HG03558 (cell line): Measurements from ENCODE around the gene ADGRE2.
"Not testable (repeated sequence)": the region's sequence is repeated elsewhere in the genome, so short reads cannot be mapped to it uniquely, and the experiment has no call there.

Source experiments
- ATAC-seq: cut with Tn5 transposase; IDR thresholded peaks from one replicate; pipeline ENCODE4 v1.9.1; 2021; ENCODE audit warnings: moderate number of reproducible peaks; ENCODE audit not compliant: unreplicated experiment; ENCODE audit errors: extremely low read depth

The ADGRE2 gene

DNA sequence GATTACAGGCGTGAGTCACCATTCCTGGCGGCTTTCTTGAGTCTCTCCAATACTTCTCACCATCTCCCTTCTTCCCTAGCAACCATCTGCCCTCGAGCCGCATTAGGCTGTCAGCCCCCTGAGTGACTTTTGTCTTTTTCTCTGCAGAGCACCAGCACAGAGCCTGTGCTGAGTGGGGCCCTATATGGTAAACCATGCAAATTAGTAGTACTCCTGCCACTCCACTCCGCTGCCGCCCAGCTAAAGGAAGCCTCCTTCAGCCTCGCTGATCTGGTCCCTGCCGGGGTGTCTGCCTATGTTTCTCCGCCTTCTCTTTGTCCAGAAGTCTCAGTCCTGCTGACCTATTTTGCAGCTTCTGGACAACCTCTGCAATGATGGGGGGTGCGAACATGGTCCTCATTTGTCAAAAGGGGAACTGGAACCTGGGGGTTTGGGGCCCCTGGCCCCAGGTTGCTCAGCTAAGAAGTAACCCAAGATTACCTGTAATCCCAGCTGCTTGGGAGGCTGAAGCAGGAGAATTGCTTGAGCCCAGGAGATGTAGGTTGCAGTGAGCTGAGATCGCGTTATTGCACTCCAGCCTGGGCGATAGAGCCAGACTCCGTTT lies 2.4 kb upstream of the ADGRE2 start:
- not testable (repeated sequence) for ATAC-seq

DNA sequence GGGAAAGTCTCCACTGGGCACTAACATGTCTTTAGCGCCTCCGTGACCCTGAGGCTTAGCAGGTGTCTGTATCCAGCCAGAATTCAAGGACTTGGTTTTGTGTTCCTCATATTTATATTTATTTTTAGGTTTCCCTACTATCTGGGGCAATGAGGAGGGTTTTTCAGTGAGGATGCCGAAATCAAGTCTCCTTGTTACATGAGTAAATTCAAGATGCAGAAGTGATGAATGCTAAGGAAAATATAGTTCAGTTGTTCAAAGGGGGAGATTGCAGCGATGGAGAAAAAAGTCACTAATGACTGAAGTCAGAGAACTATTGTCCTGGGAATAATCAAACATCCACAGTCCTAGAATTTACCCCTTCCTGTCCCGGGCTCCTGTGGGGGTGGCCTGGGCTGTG lies 791 bp upstream of the ADGRE2 start:
- no peak for ATAC-seq

DNA sequence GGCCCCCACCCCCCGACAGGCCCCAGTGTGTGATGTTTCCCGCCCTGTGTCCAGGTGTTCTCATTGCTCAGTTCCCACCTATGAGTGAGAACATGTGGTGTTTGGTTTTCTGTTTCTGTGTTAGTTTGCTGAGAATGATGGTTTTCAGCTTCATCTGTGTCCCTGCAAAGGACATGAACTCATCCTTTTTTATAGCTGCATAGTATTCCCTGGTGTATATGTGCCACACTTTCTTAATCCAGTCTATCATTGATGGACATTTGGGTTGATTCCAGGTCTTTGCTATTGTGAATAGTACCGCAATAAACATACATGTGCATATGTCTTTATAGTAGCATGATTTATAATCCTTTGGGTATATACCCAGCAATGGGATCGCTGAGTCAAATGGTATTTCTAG lies 715 bp downstream of the ADGRE2 start:
- not testable (repeated sequence) for ATAC-seq

DNA sequence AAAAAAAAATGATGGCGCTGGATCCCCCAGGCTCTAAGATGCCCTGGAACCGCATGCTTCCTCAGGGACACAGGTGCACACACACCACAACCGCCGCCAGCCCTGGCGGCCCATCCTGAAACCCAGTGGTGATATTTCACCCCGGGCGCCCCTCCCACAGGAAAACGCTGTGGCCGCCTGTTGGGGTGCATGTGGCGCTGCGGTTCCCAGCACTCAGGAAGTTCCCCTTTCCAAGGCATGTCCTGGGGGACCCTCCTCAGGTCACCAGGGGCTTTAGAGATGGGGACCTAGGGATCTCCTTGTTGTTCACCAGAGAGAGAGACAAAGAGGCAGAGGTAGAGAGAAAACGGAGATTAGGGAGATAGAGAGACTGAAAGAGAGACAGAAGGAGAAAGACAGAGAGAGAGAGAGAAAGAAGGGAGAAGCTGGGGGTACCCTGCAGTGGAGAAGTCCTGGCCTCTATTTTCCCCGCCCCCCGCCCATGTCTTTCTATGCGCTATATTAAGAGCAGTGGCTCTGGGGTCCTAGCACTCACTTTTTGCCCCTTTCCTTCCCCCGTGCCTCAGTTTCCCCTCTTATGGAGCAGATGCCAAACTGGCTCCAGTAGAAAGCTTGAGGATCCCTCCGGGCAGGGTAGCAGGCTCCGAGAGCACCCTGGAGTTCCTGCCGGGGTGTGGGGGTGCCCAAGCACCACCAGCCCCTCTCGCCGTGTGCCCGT lies 2.3 kb downstream of the ADGRE2 start:
- ATAC-seq: no peak

DNA sequence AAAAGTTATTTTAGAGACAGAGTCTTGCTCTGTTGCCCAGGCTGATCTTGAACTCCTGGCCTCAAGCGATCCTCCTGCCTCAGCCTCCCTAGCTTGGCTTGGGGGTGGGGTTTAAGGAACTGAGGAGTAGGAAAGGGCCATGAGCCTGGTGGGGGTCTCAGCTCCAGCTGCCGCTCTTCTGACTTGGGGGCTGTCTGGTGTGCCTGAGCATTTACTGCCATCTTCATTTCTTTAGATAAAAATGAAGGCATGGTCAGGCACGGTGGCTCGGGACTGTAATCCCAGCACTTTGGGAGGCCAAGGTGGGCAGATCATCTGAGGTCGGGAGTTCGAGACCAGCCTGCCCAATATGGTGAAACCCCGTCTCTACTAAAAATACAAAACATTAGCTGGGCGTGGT lies 3.0 kb downstream of the ADGRE2 start:
- not testable (repeated sequence) for ATAC-seq

DNA sequence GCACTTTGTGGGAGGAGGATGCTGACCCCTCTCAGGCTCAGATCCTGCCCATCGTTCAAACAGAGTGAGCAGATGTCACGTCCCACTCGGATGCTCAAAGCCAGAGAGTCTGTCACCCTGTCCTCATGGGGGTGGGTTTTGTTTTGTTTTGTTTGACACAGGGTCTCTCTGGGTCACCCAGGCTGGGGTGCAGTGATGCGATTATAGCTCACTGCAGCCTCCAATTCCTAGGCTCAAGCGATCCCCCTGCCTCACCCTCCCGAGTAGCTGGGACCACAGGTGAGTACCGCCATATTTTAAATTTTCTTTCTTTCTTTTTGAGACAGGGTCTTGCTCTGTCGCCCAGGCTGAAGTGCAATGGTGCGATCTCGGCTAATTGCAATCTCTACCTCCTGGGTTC lies 4.0 kb downstream of the ADGRE2 start:
- ATAC-seq: no peak

DNA sequence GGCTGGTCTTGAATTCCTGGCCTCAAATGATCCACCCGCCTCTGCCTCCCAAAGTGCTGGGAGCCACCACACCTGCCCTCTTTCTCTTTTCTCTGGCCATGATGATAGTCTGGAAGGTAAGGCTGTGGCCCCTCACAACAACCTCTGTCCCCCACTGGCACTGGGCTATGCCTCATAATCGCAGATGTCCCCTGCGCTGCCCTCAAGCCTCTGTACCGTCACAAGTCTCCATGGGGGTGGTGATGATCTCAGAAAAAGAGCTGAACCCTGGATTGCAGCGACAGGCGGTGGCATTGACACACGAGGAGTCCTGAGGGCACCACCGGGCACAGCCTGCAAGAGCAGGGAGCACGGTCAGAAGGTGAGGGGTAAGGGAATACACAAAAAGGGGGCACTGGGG lies 4.6 kb downstream of the ADGRE2 start:
- not testable (repeated sequence) for ATAC-seq

DNA sequence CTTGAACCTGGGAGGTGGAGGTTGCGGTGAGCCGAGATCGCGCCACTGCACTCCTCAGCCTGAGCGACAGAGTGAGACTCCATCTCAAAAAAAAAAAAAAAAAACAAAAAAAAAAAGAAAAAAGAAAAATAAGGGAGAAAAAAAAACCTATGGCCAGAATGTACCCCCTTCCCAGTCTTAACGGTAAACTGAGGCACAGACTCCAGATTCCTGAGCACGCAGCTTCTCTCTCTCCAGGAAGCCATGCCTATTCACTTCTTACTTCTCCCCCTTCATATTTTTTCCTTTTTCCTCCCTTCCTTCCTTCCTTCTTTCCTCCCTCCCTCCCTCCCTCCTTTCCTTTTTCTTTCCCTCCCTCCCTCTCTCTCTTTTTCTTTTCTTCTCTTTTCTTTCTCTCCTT lies 5.4 kb downstream of the ADGRE2 start:
- ATAC-seq: no peak

DNA sequence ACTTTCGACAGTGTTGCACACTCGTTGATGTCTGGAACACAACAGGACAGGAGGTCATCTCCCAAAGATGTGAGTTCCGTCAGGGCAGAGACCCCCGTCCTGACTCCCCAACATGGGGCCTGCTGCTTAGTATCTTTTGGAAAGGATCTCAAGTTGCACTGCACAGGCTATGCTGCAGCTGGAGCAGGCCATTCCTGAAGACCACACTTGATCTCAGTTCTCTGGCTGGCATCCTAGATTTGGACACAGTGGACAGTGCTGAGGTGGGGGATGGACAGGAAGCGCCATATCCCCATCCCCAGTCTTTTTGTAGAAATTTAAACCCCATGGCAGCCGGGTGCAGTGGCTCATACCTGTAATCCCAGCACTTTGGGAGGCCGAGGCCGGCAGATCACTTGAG lies 5.9 kb downstream of the ADGRE2 start:
- no peak for ATAC-seq

DNA sequence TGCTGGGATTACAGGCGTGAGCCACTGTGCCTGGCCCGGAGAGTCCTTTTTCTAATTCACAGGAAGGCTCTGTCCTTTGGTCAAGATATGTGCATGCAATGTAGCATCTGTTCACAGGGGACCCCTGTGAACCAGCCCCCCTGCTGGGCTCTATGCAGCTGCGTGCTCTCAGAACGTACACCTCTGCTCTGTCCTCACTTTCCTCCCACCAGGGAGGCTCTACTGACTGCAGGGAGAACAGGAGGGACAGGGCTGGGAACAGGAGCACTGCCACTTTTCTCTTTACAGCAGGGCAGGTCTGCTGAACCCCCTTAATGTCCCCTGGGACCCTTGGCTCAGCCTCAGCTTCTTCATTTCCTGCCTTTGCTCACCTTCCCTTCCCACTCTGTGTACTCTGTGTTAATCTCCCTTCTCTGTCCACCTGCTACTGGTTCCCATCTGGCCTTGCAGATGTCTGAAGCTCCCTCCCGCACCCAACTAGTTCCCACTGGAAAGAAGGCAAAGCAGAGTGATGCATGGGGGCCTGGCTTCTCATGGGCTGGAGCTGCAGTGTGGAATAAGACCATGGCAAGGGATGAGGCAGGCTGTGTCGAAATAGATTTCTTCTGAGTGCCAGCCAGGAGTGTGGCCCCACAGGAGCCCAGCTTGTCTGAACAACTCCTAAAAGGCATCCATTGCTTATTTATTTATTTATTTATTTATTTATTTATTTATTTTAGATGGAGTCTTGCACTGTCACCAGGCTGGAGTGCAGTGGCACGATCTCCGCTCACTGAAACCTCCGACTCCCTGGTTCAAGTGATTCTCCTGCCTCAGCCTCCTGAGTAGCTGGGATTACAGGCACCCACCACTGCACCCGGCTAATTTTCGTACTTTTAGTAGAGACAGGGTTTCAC lies 7.2 kb downstream of the ADGRE2 start:
- ATAC-seq: no peak

DNA sequence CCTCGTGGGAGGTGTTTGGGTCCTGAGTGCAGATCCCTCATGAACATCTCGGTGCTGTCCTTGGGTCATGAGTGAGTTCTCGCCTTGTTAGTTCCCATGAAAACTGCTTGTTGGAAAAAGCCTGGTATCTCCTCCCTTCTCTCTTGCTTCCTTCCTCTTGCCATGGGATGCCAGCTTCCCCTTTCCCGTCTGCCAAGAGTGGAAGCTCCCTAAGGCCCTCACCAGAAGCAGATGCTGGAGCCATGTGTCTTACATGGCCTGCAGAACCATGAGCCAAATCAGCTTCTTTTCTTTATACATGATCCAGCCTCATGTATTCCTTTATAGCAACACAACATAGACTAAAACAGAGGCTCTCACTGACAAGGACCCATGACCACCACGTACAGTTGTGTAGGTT lies 8.2 kb downstream of the ADGRE2 start:
- ATAC-seq: no peak

DNA sequence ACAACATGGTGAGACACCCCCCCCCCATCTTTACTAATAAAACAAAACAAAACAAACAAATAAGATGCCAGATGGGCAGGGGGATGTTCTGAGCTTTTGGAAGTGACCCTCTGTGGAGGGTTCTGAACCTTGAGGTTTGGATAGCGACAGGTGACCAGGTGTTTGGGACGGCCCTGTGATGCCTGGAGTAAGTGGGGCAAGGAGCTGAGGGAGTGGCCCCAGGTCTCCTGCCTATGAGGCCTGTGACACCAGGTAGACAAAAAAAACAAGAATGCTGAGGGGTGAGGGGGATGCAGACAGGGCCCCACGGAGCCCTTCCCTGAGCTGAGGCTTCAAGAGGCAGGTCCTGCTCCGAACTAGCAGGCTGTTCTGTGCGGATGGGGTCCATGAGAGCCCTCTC lies 9.2 kb downstream of the ADGRE2 start:
- no peak for ATAC-seq

DNA sequence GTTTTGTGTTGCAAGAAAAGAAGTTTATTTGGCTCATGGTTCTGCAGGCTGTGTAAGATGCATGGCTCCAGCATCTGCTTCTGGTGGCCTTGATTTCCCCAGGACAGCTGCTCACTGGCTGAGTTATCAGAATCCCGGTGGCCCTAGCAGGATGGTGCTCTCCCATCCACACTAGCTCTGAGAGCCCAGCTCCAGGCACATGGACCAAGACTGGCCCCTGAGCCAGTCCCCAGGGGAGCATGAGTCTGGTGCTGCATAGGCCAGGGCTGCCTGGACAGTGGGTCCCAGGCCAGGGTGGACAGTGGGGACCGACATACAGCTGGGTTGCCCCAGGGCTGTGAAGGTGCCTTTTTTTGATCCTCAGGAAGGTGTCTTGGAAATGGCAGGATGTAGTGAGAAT lies 10.4 kb downstream of the ADGRE2 start:
- ATAC-seq: no peak

DNA sequence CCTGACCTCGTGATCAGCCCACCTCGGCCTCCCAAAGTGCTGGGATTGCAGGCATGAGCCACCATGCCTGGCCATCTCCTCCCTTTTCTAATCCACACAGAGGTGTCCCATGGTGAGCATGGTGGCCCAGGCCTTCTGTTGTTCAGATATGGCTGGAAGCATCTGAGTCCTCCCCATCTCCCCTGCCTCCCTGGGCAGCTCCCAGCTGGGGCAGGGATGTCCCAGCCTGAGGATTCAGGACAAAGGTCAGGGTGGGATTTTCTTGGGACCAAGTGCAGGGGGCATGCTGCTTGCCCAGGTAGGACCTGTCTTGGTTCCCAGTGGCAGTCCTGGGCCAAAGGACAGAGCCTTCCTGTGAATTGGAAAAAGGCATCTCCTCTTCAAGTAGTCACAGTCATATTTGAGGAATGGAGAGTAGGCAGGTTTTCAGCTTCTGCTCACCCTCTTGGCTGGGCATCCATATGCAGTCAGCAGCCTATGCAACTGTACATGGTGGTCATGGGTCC lies 10.8 kb downstream of the ADGRE2 start:
- ATAC-seq: no peak

DNA sequence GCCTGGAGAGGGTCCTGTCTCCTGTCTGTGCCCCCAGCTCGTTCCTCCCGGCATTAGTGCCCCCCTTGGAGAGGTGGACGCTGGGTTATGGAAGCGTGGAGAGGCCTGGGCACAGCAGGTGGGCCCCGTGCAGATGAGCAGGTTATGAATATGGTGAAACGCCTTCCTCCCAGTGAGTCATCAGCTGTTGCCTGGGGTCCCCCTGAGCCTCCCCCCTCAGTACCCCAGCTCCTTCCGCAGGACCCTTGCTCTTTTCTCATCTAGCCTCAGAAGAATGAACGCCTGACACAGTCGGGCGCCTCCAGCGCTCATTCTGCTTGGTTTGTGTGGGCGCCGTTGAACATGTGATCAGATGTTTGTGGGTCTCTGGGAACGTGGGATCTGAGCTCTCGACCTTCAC lies 12.5 kb downstream of the ADGRE2 start:
- not testable (repeated sequence) for ATAC-seq

DNA sequence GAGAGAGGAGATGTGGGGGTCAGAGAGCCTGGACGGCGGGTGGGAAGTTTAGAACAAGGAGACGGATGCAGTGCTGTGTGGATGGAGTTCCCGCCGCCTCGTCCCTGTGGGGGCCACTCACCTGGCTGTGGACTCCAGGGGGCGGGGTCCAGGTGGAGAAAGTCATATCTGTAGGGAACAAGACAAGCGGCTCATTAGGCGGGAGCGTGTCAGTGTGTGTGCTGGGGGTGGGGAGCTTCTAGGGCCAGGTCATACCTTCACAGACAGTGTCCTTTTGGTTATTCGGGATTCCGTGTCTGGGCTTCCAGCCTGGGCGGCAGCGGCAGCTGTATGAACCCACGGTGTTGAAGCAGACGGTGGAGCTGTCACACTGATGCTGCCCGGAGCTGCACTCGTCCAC lies 13.0 kb downstream of the ADGRE2 start:
- ATAC-seq: not testable (repeated sequence)

DNA sequence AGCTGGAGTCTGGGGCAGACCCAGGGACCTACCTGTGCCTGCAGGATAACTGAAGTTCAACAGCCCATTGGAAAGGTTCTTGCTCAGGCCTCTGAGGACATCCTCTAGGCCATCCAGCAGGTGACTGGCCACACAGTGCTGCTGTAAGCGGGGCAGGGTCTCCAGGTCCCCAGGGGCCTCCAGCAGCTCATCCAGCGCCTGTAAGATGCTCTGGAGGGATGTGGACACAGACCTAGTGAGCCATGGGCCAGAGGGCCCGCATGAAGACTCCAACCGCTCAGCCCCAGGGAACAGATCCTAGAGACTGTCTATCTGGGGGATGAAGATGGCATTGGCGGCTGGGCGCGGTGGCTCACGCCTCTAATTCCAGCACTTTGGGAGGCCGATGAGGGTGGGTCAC lies 14.0 kb downstream of the ADGRE2 start:
- ATAC-seq: no peak

DNA sequence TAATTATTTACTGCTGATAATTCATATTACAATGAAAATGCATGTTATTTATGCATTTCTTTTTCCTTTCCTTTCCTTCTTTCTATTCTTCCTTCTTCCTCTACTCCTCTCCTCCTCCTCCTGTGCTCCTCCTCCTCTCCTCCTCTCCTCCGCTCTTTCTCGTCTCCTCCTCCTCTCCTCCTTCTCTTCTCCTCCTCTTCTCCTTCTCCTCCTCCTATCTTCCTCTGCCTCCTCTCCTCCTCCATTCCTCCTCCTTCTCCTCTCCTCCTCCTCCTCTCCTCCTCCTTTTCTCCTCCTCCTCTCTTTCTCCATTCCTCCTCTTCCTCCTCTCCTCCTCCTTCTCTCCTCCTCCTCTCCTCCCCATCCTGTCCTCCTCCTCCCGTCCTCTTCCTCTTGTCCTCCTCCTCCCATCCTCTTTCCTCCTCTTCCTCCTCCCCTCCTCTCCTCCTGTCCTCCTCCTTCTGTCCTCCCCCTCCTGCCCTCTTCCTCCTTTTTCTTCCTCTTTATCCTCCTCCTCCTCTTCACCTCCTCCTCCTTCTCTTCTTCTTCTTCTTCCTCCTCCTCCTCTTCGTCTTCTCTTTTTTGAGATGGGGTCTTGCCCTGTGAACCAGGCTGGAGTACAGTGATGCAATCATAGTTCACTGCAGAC lies 14.7 kb downstream of the ADGRE2 start:
- ATAC-seq: no peak

DNA sequence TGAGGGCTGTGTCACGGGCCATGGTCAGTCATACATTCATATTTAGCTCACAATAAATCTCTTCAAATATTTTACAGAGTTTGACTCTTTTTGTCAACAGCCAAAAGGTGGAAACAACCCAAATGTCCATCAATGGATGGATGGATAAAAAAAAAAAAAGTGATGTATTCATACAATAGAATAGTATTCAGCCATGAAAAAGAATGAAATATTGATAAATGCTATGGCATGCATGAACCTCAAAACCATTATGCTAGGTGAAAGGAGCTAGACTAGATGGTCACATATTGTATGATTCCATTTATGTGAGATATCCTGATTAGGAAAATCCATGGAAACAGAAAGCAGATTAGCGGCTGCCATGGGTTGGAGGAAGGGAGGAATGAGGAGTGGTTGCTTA lies 16.2 kb downstream of the ADGRE2 start:
- ATAC-seq: no peak

DNA sequence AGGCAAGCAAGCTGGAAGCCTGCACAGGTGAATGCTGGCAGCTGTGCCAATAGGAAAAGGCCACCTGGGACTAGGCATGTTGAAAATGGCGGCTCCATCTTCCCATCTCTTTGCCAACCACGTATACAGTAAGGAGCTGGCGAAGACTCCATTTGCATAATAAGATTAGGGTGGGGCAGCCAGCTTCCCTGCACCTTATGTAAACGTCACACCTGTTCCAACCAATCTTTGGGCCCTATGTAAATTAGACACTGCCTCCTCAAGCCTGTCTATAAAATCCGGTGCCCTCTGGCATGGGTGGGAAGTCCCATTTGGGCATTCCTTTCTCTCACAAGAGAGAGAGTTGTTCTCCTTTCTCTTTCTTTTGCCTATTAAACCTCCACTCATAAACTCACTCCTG lies 16.8 kb downstream of the ADGRE2 start:
- no peak for ATAC-seq

DNA sequence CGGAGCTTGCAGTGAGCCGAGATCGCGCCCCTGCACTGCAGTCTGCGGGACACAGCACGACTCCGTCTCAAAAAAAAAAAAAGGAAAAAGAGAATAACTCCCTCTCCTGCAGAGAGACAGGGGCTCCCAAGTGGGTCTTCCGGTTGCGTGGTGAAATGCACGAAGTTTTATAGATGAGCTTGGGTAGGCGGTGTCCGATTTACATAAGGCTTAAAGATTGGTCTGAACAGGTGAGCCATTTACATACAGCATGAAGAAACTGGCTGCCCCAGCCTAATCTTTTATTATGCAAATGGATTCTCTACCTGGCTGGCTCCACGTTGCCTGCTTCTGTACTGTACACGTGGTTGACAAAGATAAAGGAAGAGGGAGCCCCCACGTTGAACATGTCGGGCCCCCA lies 19.5 kb downstream of the ADGRE2 start:
- ATAC-seq: no peak
